Measurements from ENCODE around the gene ATP5IF1.
A peak's percentile ranks its signal among the peaks of the same experiment; 100 is the strongest.

Gene ATP5IF1

GRCh38 chr1:28239004-28239403, 3.1 kb downstream of the ATP5IF1 start:
- DNase-seq = no peak

GRCh38 chr1:28240024-28240423, 4.1 kb downstream of the ATP5IF1 start:
- DNase-seq = no peak

DNA sequence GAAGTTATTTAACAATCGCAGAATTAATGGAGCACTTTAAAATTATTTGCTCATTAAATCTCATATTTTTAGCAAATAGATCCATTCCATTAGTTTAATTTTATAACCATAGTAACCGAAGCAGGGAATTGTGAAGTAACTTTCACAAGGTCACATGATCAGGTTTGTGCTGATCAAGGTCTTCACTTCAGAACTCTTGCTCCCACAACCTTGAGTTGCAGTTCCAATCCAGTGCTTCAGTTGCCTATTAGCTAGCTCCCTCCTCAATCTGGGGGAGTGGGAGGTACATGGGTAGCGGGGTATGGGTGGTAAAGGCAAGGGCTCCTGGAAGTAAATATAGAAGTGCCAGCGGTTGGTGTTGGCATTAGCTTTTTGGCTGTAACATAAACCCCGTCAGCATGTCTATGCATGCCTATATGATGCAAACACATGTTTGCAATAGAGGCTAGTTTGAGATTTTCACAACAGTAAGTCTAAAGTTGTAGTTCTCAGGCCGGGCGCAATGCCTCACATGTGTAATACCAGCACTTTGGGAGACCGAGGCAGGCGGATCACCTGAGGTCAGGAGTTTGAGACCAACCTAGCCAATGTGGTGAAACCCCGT, 5.8 kb downstream of the ATP5IF1 start:
- DNase-seq = no peak

DNA sequence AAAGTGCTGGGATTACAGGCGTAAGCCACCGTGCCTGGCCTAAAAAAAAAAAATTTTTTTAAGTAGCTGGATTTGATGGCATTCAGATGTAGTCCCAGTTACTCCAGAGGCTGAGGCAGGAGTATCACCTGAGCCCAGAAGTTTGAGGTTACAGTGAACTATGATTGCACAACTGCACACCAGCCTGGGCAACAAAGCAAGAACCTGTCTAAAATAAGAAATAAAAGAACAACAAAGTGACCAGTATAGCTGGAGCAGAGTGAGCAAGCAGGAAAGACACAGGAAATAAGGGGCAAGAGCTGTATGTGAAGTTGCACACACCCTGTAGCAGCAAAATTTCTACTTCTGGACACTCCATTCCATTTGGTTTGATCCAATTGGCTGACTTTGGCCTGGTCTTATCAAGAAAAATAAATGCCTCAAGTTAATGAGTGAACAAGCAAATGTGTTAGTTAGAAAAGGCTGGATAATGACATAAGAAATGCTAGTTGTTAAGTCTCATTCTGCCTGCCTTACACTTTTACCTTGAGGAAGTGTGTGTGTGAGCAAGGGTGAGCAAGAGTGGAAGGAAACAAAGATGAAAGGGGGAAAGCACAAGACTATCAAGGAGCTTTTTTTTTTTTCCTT, 7.9 kb downstream of the ATP5IF1 start:
- DNase-seq = no peak

DNA sequence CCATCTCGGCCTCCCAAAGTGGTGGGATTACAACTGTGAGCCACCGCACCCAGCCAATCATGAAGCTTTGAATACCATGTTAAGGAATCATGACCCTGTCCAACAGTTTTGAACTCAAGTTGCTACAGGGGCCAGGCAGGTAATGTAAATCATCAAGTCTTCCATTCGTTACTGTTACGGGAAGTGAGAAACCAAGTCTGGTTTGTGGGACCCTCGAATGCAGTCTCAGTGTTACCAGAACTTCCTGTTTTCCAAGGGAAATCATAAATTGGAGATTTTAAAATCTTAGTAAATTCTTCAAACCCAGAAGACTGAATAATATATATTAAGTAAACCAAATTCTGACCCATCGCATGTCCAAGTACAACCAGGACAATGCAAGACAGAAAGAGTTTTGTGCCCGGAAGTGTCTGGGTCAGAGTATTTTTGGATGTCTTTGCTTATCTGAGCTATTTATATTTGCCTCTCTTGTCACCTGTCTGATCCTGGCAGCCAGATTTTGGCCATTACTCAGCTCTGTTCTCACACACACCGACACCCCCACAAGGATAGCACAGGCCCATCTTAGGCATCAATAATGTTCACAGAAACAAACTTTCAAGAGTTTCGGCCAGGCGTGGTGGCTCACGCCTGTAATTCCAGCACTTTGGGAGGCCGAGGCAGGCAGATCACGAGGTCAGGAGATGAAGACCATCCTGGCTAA, 8.8 kb downstream of the ATP5IF1 start:
- DNase-seq = no peak

DNA sequence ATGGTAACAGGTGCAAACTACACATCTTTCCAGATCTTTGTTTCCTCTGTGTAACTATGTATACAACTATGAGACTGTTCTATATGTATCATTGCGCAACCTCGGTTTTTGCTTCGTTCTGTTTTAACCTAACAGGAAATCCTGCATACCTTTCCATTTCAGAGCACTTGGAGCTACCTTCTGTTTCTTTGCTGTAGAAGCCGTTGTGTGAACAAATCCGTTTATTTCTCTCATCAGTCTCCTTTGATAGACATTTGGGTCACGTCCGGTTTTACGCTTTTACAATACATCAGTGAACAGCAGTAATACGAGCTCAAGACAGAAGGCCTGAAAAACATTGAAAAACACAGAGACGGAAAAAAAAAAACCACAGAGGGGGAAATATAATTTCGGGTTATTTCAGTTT, 10.5 kb downstream of the ATP5IF1 start:
- no peak for DNase-seq

- DNase-seq = no peak
Measured at GRCh38 chr1:28247612-28248272, 11.8 kb downstream of the ATP5IF1 start.

DNA sequence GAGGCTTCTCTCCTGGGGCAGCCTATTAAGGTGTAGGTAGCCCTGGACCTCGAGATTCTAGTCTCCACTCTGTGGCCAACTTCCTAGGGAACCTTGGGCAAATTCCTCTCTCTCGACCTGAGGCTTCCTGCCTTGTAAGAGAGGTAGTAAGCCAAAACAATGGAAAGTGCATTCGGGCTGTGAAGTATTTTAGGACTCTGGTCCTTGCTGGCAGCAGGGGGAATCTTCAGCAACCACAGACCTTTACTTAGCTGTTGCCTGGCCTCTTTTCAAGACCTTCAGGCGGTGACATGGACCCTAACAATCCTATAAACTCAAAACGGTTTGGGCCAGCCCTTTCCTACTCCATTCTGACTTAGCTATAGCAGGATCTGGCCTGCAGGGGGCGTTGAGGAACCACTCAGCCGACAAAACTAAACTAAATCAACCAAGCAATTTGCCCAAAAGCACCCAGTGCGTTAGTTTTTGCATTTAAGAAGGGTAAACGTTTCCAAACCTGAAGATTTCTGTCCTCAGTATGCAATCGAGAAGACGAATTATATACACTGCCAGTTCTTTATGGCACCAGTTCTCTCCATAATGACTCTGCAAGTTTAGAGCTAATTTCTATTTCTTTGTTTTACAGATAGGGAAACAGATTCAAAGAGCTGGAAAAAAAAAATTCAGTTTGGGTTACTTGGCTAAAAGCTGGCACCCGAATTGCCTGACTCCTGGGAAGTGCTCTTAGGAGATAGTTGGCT, 12.5 kb downstream of the ATP5IF1 start:
- peak; percentile 70 for DNase-seq

GRCh38 chr1:28249013-28249865, 13.3 kb downstream of the ATP5IF1 start:
- DNase-seq = peak; percentile 11

DNA sequence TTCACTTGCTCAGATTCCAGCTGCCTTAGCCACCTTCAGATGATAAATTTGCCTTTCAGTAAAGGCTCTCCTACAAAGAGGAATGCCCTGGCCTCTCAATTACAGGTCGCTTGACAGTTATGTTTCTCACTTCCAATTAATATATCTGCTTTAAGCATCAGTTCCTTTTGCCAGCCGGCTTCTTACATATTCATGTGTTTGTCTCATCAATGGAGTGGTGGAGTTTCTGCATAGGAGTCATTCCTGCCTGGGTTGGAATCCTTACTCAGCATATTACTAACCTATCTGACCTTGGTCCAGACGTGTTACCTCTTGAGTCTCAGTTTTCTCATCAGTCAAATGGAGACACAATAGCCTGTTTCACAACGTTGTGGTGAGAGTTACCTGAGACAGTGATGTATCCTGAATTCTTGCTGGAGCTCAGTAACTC, 14.0 kb downstream of the ATP5IF1 start:
- DNase-seq = no peak

GRCh38 chr1:28256197-28256827, 20.4 kb downstream of the ATP5IF1 start:
- DNase-seq = no peak

DNA sequence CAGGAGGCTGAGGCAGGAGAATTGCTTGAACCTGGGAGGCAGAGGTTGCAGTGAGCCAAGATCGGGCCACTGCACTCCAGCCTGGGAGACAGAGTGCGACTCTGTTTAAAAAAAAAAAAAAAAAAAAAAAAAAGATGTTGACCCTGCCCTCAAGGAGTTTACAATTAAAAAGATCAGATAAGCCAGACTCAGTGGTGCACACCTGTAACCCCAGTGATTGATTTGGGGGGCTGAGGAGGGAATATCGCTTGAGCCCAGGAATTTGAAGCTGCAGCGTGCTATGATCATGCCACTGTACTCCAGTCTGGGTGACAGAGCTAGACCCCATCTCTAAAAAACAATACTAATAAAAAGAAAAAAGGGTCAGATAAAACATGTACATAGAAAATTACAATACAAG, 21.8 kb downstream of the ATP5IF1 start:
- no peak for DNase-seq

DNA sequence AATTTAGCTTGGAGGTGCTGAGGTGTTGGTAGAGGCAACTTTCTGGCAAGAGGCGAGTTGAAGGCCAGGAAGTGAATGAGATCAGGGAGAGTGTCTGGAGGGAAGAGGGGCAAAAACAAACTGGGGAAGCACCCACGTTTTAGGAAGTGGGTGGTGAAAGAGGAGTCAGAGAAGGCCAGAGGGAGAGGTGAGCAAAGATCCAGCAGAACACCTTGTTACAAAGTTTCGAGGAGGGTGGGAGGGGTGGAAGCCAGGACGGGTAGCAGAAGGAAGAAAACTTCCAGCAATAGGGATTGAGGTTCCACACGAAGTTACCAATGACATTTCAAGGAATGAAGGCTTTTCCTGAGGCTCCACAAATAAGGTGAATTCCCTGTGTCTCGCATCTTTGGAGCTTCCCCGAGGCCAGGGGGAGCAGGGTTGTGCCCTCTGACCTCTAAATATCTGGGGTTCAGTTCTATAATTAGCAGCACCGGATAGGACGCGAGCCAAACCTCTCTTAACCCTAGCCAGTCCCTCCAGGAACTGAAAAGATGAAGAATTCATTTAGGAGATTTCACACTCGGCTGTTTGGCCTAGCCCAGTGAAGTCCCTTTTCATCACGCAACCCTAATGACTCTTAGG, 22.8 kb downstream of the ATP5IF1 start:
- DNase-seq = no peak

DNA sequence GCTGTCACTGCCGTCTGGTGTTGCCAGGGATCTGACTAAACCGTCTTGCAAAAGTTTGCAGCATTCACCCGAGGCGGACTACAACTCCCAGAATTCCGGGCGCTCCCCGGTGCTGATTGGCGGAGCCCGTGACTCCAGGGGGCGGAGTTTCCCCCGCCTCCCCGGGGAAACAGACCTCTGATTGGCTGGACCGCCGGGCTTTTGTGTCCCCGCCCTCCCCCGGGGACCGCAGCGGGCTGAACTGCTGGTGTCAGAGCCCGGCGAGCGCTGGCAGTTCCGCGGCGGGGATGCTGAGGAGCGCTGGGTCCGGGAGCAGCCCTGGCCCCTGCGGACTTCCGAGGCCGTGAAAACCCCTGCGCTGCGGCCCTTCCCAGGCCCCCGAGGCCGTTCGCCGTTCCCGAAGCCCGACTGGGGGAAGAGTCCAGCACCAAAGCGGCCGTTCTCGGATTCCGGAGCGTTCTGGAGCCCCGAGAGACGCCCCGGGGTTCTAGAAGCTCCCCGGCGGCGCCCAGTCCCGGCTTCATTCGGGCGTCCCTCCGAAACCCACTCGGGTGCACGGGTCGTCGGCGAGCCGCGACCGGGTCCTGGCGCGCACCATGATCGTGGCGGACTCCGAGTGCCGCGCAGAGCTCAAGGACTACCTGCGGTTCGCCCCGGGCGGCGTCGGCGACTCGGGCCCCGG, 23.5 kb downstream of the ATP5IF1 start, which contains the start of gene SESN2:
TSS of gene SESN2 (plus strand) at position 267 of the 682 bp plus-strand sequence. CDS start at position 597, 330 bp downstream.
- DNase-seq = peak; percentile 42

DNA sequence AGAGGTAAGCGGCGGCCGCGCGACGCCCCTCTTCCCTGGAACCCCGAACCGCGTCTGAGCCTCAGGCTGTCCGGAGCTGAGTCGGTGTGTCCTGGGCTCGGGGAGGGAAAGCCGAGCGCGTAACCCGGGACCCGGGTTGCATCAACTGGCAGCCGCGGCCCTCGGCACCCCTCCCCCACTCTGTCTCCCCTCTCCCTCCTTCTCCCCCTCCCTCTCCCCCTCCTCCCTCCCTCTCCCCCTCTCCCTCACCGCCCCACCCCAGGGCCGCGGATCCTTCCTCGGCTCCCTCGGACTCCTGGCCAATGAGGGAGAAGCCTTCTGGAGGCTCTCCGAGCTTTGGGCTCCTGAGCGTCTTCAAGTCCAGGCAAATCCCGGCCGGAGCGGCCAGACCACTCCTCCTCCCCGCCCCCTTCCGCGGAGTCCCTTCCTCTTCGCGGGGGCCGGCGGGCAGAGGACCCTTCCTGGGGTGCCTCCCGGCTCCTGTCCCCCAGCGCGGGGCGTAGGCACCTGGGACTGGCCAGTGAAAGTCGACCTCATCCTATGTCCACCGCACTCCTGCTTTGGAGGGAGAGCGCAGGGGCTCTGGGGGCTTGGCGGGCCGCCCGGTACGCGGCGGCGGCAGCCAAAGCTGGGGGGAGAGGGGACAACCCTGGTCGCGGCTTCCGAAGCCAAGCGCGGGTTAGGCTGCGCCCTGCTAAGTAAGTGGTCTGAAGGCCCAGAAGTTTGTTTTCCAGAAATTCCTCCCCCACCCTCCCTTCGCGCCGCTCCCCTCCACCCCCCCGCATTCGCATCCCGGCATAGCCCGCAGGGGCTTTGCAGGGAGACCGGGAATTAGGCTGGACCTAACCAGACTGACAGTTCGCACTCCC, 24.2 kb downstream of the ATP5IF1 start:
- DNase-seq = no peak

DNA sequence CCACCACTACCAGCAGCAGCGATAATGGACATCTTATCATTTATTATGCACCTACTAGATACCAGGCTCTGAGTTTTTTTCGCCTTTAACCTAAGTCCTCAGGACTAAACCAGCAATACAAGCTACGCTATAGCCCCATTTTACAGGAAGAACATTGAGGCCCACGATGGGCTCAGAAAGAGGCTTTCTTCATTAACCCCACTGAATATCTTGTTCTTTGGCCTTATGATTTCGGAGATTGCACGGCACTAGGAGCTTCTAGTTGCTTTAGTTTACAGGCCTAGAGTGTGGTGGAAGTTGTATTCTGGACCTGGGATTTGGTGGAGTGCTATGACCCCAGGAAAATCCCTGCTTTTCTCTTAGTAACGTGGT, 24.9 kb downstream of the ATP5IF1 start:
- no peak for DNase-seq

DNA sequence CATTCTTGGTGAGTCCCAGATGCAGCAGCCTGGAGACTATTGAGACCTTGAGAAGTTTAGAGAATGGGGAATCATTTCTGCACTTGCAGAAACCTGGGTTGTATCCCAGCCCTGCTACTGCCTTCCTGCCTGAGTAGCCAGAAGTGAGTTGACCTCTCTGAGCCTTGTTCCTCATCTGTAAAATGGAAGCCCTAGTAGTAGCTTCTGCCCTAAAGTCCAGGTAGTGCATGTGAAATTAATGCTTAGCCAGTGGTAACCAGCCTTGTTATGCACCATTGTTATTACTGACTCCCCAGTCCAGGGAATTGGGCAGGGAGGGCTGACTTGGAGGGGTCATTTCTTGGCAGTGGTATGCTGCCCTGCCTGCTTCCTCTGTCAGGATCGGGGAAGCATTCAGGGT, 29.0 kb downstream of the ATP5IF1 start:
- no peak for DNase-seq

GRCh38 chr1:28265577-28265976, 29.7 kb downstream of the ATP5IF1 start:
- no peak for DNase-seq

DNA sequence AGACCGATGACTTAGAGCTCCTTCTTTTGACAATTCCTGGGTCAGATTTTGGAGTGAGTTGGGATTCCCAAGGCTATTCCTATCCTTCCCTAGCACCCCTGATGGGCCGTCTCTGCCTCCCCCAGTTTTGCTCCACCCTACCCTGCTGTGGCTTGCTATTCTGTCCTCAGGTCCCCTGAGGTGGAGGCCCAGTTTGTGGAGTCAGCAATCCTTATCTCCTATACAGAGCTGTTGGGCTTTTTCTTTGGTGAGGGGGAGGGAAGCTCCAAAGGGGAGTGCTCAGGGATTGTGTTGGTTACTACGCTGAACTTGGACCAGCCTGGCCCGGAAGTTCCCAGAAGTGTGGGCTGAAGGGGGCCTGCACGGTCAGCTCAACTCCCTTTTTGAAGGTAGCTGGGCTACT, 31.0 kb downstream of the ATP5IF1 start:
- DNase-seq = no peak
